ENCODE measurements around the gene KIF1C.

- no peak for TF ChIP-seq CTCF (tag by site-specific recombination; IDR thresholded peaks at IDR 0.05)
- no peak for TF ChIP-seq GLI4 (tag by site-specific recombination; IDR thresholded peaks at IDR 0.05)
- TF ChIP-seq PRDM2 (tag by site-specific recombination; IDR thresholded peaks at IDR 0.05; ENCODE audit: borderline replicate concordance), result no peak
Observed at GRCh38 chr17:4972752-4973151, 25.0 kb upstream of the KIF1C start.
